Activated T-cell treated with anti-CD3 and anti-CD28 coated beads for 24 hours (primary cell): ENCODE results near the gene FNIP1.
"Not testable (repeated sequence)": the region's sequence is repeated elsewhere in the genome, so short reads cannot be mapped to it uniquely, and the experiment has no call there.

ENCODE experiments used
- DNase-seq: peaks from one replicate; pipeline ENCODE4 v3.0.0-alpha.2; 2020; ENCODE audit warnings: low read depth

The FNIP1 gene

GRCh38 chr5:131635684-131636572, 160.9 kb downstream of the FNIP1 start:
- no peak for DNase-seq

GRCh38 chr5:131634996-131635683, 161.7 kb downstream of the FNIP1 start, which contains the start of gene RAPGEF6:
Gene RAPGEF6 (minus strand): TSS chr5:131635229. CDS start chr5:131635030, 199 bp downstream.
- DNase-seq, result peak; percentile 97

GRCh38 chr5:131634666-131634995, 162.2 kb downstream of the FNIP1 start:
- no peak for DNase-seq

GRCh38 chr5:131634238-131634637, 162.6 kb downstream of the FNIP1 start:
- DNase-seq, result no peak

- DNase-seq, result no peak
Observed at GRCh38 chr5:131633830-131634229, 163.0 kb downstream of the FNIP1 start.

- no peak for DNase-seq
Observed at GRCh38 chr5:131630963-131631350, 165.9 kb downstream of the FNIP1 start.

- no peak for DNase-seq
Observed at GRCh38 chr5:131630208-131630962, 166.4 kb downstream of the FNIP1 start.

- DNase-seq, result no peak
Observed at GRCh38 chr5:131628990-131629389, 167.8 kb downstream of the FNIP1 start.

- no peak for DNase-seq
Observed at GRCh38 chr5:131627207-131627865, 169.5 kb downstream of the FNIP1 start.

- no peak for DNase-seq
Observed at GRCh38 chr5:131622633-131623032, 174.2 kb downstream of the FNIP1 start.

GRCh38 chr5:131621164-131621563, 175.7 kb downstream of the FNIP1 start:
- not testable (repeated sequence) for DNase-seq

GRCh38 chr5:131619102-131619501, 177.7 kb downstream of the FNIP1 start:
- DNase-seq, result no peak

GRCh38 chr5:131617140-131617822, 179.5 kb downstream of the FNIP1 start:
- DNase-seq, result no peak

- no peak for DNase-seq
Observed at GRCh38 chr5:131615957-131616356, 180.9 kb downstream of the FNIP1 start.

GRCh38 chr5:131613423-131613822, 183.4 kb downstream of the FNIP1 start:
- no peak for DNase-seq

GRCh38 chr5:131611064-131611381, 185.8 kb downstream of the FNIP1 start:
- DNase-seq, result no peak

- DNase-seq, result no peak
Observed at GRCh38 chr5:131610198-131611063, 186.4 kb downstream of the FNIP1 start.

- no peak for DNase-seq
Observed at GRCh38 chr5:131609774-131610173, 187.0 kb downstream of the FNIP1 start.

- no peak for DNase-seq
Observed at GRCh38 chr5:131608597-131608996, 188.2 kb downstream of the FNIP1 start.

GRCh38 chr5:131607903-131608540, 188.8 kb downstream of the FNIP1 start:
- DNase-seq, result no peak
